GM04504 (cell line): ENCODE measurements around the gene ARL3.
"Not testable (repeated sequence)": the region's sequence is repeated elsewhere in the genome, so short reads cannot be mapped to it uniquely, and the experiment has no call there.

Experiments used
- DNase-seq: peaks from one replicate; pipeline ENCODE4 v3.0.0-alpha.2; 2012; ENCODE audit warnings: low read depth

ARL3 gene

GRCh38 chr10:102704915-102705314 is 9.3 kb downstream of the ARL3 start:
- DNase-seq = no peak

- DNase-seq = no peak
These were observed 11.5 kb downstream of the ARL3 start for GRCh38 chr10:102702742-102703141.

- DNase-seq = no peak
These were observed 12.4 kb downstream of the ARL3 start for GRCh38 chr10:102701796-102702195.

GRCh38 chr10:102701272-102701671 is 12.9 kb downstream of the ARL3 start:
- DNase-seq = no peak

GRCh38 chr10:102698894-102699293 is 15.3 kb downstream of the ARL3 start:
- DNase-seq = no peak

DNA sequence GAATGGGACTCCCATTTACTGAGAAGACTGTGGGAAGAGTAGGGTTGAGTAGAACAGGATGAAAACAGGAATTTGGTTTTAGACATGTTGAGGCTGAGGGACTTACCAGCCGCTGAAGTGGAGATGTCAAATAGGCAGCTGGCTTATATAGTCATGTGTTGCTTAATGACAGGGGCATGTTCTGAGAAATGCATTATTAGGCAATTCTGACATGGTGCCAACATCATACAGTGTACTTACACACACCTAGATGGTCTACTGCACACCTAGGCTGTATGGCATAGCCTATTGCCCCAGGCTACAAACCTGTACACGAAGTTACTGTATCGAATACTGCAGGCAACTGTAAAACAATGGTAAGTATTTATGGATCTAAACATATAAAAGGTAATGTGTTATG is 17.5 kb downstream of the ARL3 start:
- DNase-seq = no peak

GRCh38 chr10:102695401-102695800 is 18.8 kb downstream of the ARL3 start:
- not testable (repeated sequence) for DNase-seq

DNA sequence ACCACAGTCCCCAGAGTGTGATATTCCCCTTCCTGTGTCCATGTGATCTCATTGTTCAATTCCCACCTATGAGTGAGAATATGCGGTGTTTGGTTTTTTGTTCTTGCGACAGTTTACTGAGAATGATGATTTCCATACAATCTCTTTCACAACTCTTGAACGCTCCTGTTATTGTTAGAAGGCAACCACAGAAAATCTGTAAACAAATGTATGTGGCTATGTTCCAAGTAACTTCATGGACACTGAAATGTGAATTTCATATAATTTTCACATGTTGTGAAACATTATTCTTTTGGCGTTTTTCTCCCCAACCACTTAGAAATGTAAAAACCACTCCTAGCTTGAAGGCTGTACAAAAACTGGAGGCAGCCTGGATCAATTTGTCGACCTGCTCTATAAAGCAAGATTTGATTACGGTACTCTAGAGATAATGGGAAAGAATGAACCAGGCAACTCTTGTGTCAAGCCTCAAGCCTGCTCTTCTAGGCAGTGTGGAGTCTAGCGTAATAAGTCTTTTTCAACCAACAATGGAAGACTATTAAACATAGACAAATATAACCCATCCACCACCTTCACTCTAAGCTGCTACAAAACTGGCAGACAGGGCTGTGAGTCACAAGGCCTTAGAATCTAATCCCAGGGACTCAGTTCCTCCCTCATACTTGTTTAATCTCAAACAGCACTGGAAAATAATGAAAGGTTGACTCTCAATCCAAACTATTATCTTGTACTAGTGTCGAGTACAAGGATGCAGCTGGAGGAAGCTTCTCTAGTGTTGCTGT is 22.7 kb downstream of the ARL3 start:
- DNase-seq = peak; percentile 26

DNA sequence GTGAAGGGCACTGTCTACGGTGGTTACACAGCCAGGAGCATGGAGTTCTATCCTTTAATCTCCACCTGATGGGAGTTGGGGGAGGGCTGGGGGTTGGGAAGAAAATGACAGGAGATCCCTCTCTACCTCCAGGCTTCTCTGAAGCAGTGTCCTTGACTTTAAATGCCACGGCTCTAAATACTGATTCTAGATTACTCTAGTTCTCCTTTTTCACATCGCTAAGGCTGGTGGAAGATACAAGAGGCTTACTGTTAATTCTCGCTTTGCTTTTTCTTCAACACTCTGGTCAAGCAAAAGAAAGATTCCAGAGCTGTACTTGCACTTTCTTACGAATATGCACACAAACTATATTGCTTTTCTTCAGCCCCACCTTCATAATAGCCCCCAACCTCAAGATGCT is 30.5 kb downstream of the ARL3 start:
- DNase-seq = no peak

DNA sequence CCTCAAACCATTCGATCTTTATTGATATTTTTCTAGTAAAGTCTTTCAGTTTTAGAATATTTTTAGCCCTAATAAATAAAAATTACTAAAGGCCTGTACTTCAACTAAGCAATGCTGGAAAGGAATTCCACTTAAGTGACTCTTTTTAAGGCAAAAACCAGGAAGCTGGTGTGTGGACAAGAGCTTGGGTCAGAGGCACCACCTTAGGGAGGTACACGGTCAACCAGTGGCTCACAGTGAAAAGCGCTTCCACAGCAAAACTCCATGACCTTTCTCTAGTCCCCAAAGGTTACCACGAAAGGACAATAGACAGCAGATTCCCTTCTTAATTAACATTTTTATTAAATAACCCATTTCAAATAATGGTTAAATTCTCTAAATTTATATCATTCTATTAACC is 31.2 kb downstream of the ARL3 start:
- DNase-seq = no peak

DNA sequence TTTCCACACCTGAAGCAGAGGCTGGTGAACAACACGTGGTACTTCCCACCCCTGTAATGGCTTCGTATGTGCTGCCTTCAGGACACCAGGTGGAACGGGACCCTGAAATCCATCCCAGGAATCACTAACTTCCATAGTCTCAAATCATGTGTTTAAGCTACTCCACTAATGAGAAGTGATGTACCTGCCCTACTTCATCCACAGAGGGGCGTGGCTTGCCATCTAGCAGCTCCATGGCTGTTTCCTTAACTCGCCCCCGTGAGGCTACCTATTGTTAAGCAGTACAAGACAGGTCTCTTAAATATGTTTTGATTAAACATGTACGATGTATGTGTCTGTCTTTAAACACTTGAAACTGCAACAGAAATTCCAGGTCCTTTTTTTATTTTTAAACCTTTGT is 31.8 kb downstream of the ARL3 start:
- DNase-seq = no peak

- no peak for DNase-seq
These were observed 32.5 kb downstream of the ARL3 start for GRCh38 chr10:102681696-102682095.

DNA sequence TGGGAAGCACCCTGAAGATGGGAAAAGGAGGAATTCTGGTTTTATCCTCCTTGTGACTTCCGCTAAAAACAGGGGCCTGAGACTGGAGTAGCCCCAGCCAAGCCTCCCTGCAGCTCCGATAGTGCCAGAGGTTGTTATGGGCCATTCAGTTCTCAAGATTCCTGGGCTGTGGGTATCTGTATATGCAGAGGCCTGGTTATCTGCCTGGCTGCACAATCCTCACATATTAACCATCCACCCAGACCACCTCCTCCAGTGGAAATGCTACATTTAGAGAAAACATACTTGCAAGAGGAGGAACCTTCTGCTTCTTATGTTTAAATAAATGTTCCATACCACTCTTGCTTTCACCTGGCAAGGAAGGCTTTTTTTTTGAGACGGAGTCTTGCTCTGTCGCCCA is 34.6 kb downstream of the ARL3 start:
- no peak for DNase-seq

GRCh38 chr10:102678842-102679289 is 35.3 kb downstream of the ARL3 start:
- DNase-seq = no peak

GRCh38 chr10:102678068-102678400 is 36.2 kb downstream of the ARL3 start:
- no peak for DNase-seq

- no peak for DNase-seq
These were observed 36.7 kb downstream of the ARL3 start for GRCh38 chr10:102677331-102678067.

- DNase-seq = no peak
These were observed 37.5 kb downstream of the ARL3 start for GRCh38 chr10:102676534-102677315.

DNA sequence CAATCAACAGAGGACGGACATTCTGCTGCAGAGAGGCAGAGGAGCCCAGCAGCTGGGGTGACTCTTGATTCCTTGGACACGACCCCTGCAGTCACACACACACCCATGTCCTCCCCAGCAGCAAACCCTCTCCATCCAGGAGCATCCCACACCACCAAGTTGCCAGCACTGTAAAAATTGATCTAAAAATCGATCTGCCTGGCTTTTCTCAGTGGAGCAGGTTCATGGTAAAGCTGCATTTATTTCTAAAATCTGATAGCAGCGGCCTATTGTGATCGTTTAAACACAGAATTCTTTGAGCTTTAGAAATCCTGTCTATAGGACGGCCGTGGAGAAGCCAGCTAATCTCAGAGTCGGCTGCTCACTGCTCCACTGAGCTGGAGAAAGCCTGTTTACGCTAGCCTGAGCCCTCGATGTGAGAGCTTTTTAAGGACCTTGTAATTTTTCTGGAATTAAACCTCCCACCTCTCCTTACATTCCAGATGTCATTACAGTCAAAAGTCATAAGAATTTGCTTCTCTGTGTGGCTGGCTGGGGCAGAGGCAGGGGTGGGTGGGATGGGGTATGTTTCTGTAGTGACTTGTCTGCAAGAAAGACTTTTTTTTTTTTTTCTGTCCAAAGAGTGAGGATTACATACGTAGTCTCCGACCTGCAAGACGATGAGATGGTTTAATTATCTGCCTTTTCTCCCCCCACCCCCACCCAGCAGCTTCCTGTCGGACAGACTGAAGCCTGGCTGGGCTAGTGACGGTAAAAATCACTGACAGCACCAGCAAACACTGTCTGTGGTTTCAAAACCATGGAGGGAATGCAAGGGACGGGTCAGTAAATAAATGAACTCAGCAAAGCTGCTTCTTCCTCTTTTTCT is 38.3 kb downstream of the ARL3 start:
- DNase-seq = peak; percentile 85

DNA sequence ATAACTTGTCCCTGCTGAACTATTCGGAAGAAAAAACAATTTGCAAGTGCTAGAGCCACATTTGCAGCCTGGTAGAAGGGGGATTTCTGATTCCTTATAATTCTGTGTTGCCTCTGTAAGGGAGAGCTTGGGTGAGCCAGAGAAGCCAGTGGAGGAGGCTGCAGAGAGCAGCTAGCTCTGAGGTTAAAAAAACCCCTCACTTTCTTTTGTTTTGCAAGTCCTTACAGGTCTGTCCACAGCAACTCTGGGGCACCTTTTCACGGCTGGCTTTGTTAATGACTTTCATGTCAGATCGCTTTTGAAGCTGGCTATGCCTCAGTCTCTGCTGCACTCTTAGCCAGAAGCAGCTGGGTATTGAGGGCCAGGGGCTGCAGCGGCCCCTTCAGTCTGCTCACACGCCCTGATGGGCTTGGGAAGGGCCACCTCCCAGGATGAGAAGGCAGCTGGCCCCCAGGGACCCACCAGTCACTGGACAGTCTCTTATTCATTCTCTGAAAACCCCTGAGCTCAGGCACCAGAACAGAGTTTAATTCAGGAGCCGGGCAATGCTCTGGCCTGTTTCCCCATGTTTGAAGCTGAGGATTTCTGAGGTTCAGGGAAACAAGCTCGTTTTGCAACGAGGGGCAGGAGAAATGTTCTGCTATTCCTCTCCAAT is 39.1 kb downstream of the ARL3 start:
- DNase-seq = no peak

DNA sequence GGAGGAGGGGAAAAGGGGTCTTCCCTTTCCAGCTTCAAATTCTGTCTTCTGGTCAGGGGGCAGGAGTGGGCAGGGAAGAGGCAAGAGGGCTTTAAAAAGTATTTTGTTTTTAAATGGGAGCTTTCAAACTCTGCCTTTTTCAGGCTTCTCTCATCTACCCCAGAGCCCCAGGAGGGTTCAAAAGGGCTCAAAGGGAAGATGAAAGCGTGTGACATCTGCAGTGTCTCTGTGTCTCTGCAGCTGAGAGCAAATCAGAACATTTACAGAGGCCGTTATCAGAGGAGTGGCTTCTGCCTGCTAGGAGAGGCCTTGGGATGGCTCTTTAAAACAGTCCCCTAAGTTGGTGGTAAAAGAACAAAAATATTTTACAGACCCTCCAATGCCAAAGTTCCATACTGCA is 39.6 kb downstream of the ARL3 start:
- no peak for DNase-seq

DNA sequence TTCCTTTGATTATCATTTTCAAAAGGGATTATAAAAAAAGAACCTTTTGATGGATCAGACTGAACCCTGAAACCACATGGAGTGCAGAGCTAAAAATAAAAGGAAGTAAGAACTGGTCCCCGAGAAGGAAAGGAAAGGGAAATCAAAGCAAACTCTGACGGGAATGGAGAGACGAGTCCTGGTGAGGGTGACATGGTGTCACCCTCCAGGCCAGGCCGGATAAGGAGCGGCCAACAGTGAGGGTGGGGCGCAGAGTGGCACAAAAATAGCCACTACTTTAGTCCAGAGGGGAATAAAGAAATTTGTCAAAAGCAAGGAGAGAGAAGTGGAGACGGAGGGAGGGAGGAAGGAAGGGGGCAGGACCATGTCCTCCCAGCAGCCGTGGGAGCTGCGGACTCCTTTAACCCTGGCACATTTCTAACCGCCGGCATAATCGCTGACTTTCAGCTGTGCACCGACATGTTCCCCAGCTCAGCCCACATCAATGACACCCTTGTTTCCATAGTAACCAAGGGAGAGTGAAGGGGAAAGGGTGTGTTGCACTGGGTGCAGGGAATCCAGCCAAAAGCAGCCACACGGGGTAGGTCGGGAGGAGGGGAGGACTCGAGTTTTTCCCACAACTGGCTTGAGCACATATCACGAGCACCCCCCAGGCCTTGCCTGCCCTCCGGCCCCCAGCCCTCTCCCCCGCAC is 40.2 kb downstream of the ARL3 start:
- DNase-seq = no peak
